DMS153 treated with DMSO at 0.1 percent for 48 hours (cell line): ENCODE measurements around the gene FAM118B.
"Not testable (repeated sequence)": the region's sequence is repeated elsewhere in the genome, so short reads cannot be mapped to it uniquely, and the experiment has no call there.

Experiments
- DNase-seq: peaks from one replicate; lab custom pipeline; 2025; ENCODE audit not compliant: unreplicated experiment; lab: John Stamatoyannopoulos, UW

FAM118B gene

GRCh38 chr11:126216526-126217305 is 5.1 kb downstream of the FAM118B start:
- DNase-seq: no peak

- no peak for DNase-seq
Measured at GRCh38 chr11:126217491-126217890, 5.9 kb downstream of the FAM118B start.

- DNase-seq: no peak
Measured at GRCh38 chr11:126219547-126219946, 8.0 kb downstream of the FAM118B start.

- no peak for DNase-seq
Measured at GRCh38 chr11:126224647-126225294, 13.2 kb downstream of the FAM118B start.

- DNase-seq: no peak
Measured at GRCh38 chr11:126225295-126225665, 13.7 kb downstream of the FAM118B start.

GRCh38 chr11:126226334-126227084 is 14.9 kb downstream of the FAM118B start:
- DNase-seq: no peak

GRCh38 chr11:126229858-126230540 is 18.4 kb downstream of the FAM118B start:
- DNase-seq: no peak

- no peak for DNase-seq
Measured at GRCh38 chr11:126231725-126232459, 20.3 kb downstream of the FAM118B start.

- DNase-seq: no peak
Measured at GRCh38 chr11:126232683-126233082, 21.1 kb downstream of the FAM118B start.

- DNase-seq: no peak
Measured at GRCh38 chr11:126233391-126233790, 21.8 kb downstream of the FAM118B start.

GRCh38 chr11:126246636-126247035 is 35.1 kb downstream of the FAM118B start:
- DNase-seq: no peak

GRCh38 chr11:126253265-126253664 is 41.7 kb downstream of the FAM118B start:
- no peak for DNase-seq

- DNase-seq: no peak
Measured at GRCh38 chr11:126254819-126255218, 43.2 kb downstream of the FAM118B start.

- DNase-seq: not testable (repeated sequence)
Measured at GRCh38 chr11:126255507-126255906, 43.9 kb downstream of the FAM118B start.

GRCh38 chr11:126256216-126256615 is 44.6 kb downstream of the FAM118B start:
- no peak for DNase-seq

- DNase-seq: no peak
Measured at GRCh38 chr11:126257144-126257543, 45.6 kb downstream of the FAM118B start.

- no peak for DNase-seq
Measured at GRCh38 chr11:126257764-126258163, 46.2 kb downstream of the FAM118B start.

GRCh38 chr11:126262216-126262615 is 50.6 kb downstream of the FAM118B start:
- no peak for DNase-seq

GRCh38 chr11:126263489-126263888 is 51.9 kb downstream of the FAM118B start:
- DNase-seq: no peak

- no peak for DNase-seq
Measured at GRCh38 chr11:126265811-126266210, 54.2 kb downstream of the FAM118B start.

- no peak for DNase-seq
Measured at GRCh38 chr11:126267650-126268049, 56.1 kb downstream of the FAM118B start.
